Transverse colon (tissue), 4 donors: Measurements from ENCODE around the gene MOB3C. TPM values are rescaled to one million over a fixed set of nuclear protein-coding genes. Genes with fewer than 3 reads are reported as not detected.
"Not testable (repeated sequence)": the region's sequence is repeated elsewhere in the genome, so short reads cannot be mapped to it uniquely, and the experiment has no call there.

Experiments
- DNase-seq: peaks from one replicate; pipeline ENCODE4 v3.0.0-alpha.2; 2019
- H3K27ac ChIP-seq, 4 donors: fragments of 200-600 bp; sonication (generic); 2 replicates each; pipeline ENCODE4 v1.5.1; 2016 to 2018; ENCODE audit warnings: inconsistent platforms in 4 of 4
- H3K27me3 ChIP-seq: fragments of 200-600 bp; sonication (generic); 2 replicates; pipeline ENCODE4 v1.5.1; 2017; ENCODE audit warnings: inconsistent platforms
- H3K36me3 ChIP-seq, 4 donors: fragments of 200-600 bp; sonication (generic); 2 replicates each; pipeline ENCODE4 v1.5.1; 2017 to 2019; ENCODE audit warnings: inconsistent platforms in 4 of 4
- H3K4me1 ChIP-seq, 4 donors: fragments of 200-600 bp; sonication (generic); 2 replicates each; pipeline ENCODE4 v1.5.1; 2017 to 2020; ENCODE audit warnings: inconsistent platforms in 4 of 4
- H3K4me3 ChIP-seq, 4 donors: fragments of 200-600 bp; sonication (generic); 1 replicate in 1 of 4; 2 replicates in 3 of 4; pipeline versions ENCODE4 v1.5.1 to v1.6.1; 2017 to 2019; ENCODE audit warnings: inconsistent platforms in 4 of 4
- H3K9me3 ChIP-seq, 2 donors: fragments of 200-600 bp; sonication (generic); 2 replicates each; pipeline ENCODE4 v1.5.1; 2017 to 2019; ENCODE audit warnings: inconsistent platforms in 2 of 2
- CTCF ChIP-seq, 5 experiments: fragments of 200-600 bp in 3 of 5; fragments of 450-650 bp in 2 of 5; sonication (generic) in 3 of 5; IDR thresholded peaks; 1 replicate in 2 of 5; 2 replicates in 3 of 5; pipeline ENCODE4 v1.5.1; 2016 to 2017; ENCODE audit warnings: antibody characterized with exemption in 5 of 5, inconsistent platforms in 3 of 5, mild to moderate bottlenecking in 2 of 5, moderate library complexity in 1 of 5
- EP300 ChIP-seq: sonication (generic); formaldehyde crosslinking; IDR thresholded peaks from one replicate; pipeline ENCODE4 v1.6.1; 2017; ENCODE audit warnings: antibody characterized with exemption, low read depth
- POLR2A ChIP-seq: fragments of 450-650 bp; IDR thresholded peaks from one replicate; pipeline ENCODE4 v1.6.1; 2016; ENCODE audit warnings: antibody characterized with exemption, mild to moderate bottlenecking, moderate library complexity
- POLR2AphosphoS5 ChIP-seq, 3 donors: sonication (generic); formaldehyde crosslinking; IDR thresholded peaks; one replicate each; pipeline ENCODE4 v1.6.1; 2016; ENCODE audit warnings: antibody characterized with exemption in 3 of 3
- WGBS, 2 donors: methylation state at CpG; one replicate each; pipeline ENCODE4 v1.1.5; 2018; ENCODE audit warnings: low coverage in 1 of 2; 5-methylcytosine and 5-hydroxymethylcytosine counted together
- in situ Hi-C, 4 donors: fragments of 200-750 bp; cut with MboI; loops; one replicate each; pipeline versions ENCODE4 v1.15.0 to v1.15.1; 2017; ENCODE audit warnings: low sequenced_read_pairs in 3 of 4, low pct_ligation_motif_present in 1 of 4, low pct_unique_long_range_greater_than_20kb in 1 of 4
- intact Hi-C: fragments of 100-400 bp; cut with DNase I; formaldehyde crosslinking; loops from one replicate; pipeline ENCODE4 v1.15.1; 2023; ENCODE audit warnings: low total_unique reads
- total RNA-seq, 4 donors: library from RNA; depleted of rRNA; stranded (reverse); fragments of >200 nt; gene quantifications; one replicate each; pipeline ENCODE4 v1.1.0, GENCODE V29; 2016

MOB3C gene
- 10 to 100 TPM; 12.9 to 20.6 (median 14.8) TPM for total RNA-seq

- Histone ChIP-seq H3K36me3 (no peaks in the 10 kb centered on the region), H3K9me3 (no peaks in the 10 kb centered on the region), H3K4me1 (peaks cover 31 to 50% (median 43%) of the 10 kb centered on the region in 4 donors), H3K4me3 (peak within 1 kb of the TSS; percentile 63 to 88 (median 81)), H3K27me3 (no peaks in the 10 kb centered on the region), H3K27ac (peak within 1 kb of the TSS; percentile 90 to 97 (median 94))
- DNase-seq: peak; percentile 85
- intact Hi-C loops (no loop called here), in situ Hi-C loops (loop anchor here in 2 of 4 donors (10.0 kb wide), 2 partner anchors 98 to 108 kb away; partner anchors contain the start of gene EFCAB14 (in 1 of the 2))
- 1% methylated on average over 39 of the region's 62 CpGs; no CpG with 5 or more reads in 1 of the 2 donors for WGBS, 2 donors
- TF ChIP-seq POLR2A: peak; percentile 54
- TF ChIP-seq EP300: no peak
- peak in 2 of 3 donors; percentile 59 to 79 for TF ChIP-seq POLR2AphosphoS5 (IDR thresholded peaks at IDR 0.05)
- no peak for TF ChIP-seq CTCF (IDR thresholded peaks at IDR 0.05)
Observed at GRCh38 chr1:46616277-46617107, at the start of gene MOB3C. TSS of gene MOB3C (minus strand) at chr1:46616811. CDS start at chr1:46613321, 3,490 bp downstream.

- TF ChIP-seq POLR2AphosphoS5 (IDR thresholded peaks at IDR 0.05) (no peak), EP300 (no peak), CTCF (IDR thresholded peaks at IDR 0.05) (no peak), POLR2A (no peak)
- in situ Hi-C loops (no loop called here), intact Hi-C loops (no loop called here)
- H3K27ac ChIP-seq: no peak overlapping the region
- H3K9me3 ChIP-seq: no peaks in the 10 kb centered on the region
- no peaks in the 10 kb centered on the region for H3K27me3 ChIP-seq
- WGBS, 2 donors: 61% methylated on average over 2 of the region's 2 CpGs; no CpG with 5 or more reads in 1 of the 2 donors
- peaks cover 0 to 12% (median 3%) of the 10 kb centered on the region in 4 donors for H3K36me3 ChIP-seq
- no peak for DNase-seq
- peaks cover 8 to 37% (median 14%) of the 10 kb centered on the region in 4 donors for H3K4me1 ChIP-seq
- H3K4me3 ChIP-seq: no peak overlapping the region
Observed at GRCh38 chr1:46665983-46666382, 49.4 kb upstream of the MOB3C start.

- H3K9me3 ChIP-seq, intact Hi-C loops, DNase-seq, H3K27ac ChIP-seq, H3K27me3 ChIP-seq, in situ Hi-C loops, H3K4me3 ChIP-seq: not testable (repeated sequence)
- H3K36me3 ChIP-seq: peaks cover 0 to 12% (median 6%) of the 10 kb centered on the region in 4 donors
- H3K4me1 ChIP-seq: peaks cover 8 to 33% (median 14%) of the 10 kb centered on the region in 4 donors
- WGBS, 2 donors: 100% methylated on average over 4 of the region's 5 CpGs; no CpG with 5 or more reads in 1 of the 2 donors
Observed at GRCh38 chr1:46662919-46663318, 46.3 kb upstream of the MOB3C start.

GRCh38 chr1:46660116-46660515 is 43.5 kb upstream of the MOB3C start:
- H3K27me3 ChIP-seq, H3K27ac ChIP-seq, H3K9me3 ChIP-seq, H3K4me3 ChIP-seq, in situ Hi-C loops, DNase-seq, intact Hi-C loops: not testable (repeated sequence)
- 76 to 91% methylated on average over 5 of the region's 5 CpGs for WGBS, 2 donors
- H3K36me3 ChIP-seq: peaks cover 0 to 33% (median 15%) of the 10 kb centered on the region in 4 donors
- peaks cover 0 to 10% (median 0%) of the 10 kb centered on the region in 4 donors for H3K4me1 ChIP-seq

GRCh38 chr1:46659307-46659870 is 42.8 kb upstream of the MOB3C start:
- Histone ChIP-seq H3K4me1 (peaks cover 0 to 11% (median 0%) of the 10 kb centered on the region in 4 donors), H3K27me3 (no peaks in the 10 kb centered on the region), H3K4me3 (no peak overlapping the region), H3K36me3 (peaks cover 0 to 34% (median 14%) of the 10 kb centered on the region in 4 donors), H3K9me3 (no peaks in the 10 kb centered on the region), H3K27ac (no peak overlapping the region)
- no peak for TF ChIP-seq POLR2AphosphoS5 (IDR thresholded peaks at IDR 0.05)
- WGBS, 2 donors: 76 to 100% methylated on average over 1 to 2 of the region's 2 CpGs
- intact Hi-C loops: no loop called here
- in situ Hi-C loops: no loop called here
- no peak for DNase-seq
